GM19372 (cell line): ENCODE results near the gene KRT77.

ENCODE experiments used
- ATAC-seq: cut with Tn5 transposase; IDR thresholded peaks from one replicate; pipeline ENCODE4 v1.9.1; 2021; ENCODE audit warnings: mild to moderate bottlenecking, low read depth, moderate library complexity; ENCODE audit not compliant: unreplicated experiment

Gene KRT77

GRCh38 chr12:52694151-52694550, 9.2 kb downstream of the KRT77 start:
- ATAC-seq, result no peak

GRCh38 chr12:52693261-52693660, 10.1 kb downstream of the KRT77 start:
- ATAC-seq, result no peak

GRCh38 chr12:52692254-52692653, 11.1 kb downstream of the KRT77 start:
- ATAC-seq, result no peak

- ATAC-seq, result no peak
These were observed 11.5 kb downstream of the KRT77 start for GRCh38 chr12:52691841-52692150.

- no peak for ATAC-seq
These were observed 12.1 kb downstream of the KRT77 start for GRCh38 chr12:52691076-52691840.

GRCh38 chr12:52690351-52691075, 12.8 kb downstream of the KRT77 start:
- ATAC-seq, result no peak

GRCh38 chr12:52689936-52690335, 13.4 kb downstream of the KRT77 start:
- ATAC-seq, result no peak

GRCh38 chr12:52689239-52689638, 14.1 kb downstream of the KRT77 start:
- ATAC-seq, result no peak

GRCh38 chr12:52688481-52688880, 14.8 kb downstream of the KRT77 start:
- ATAC-seq, result no peak

- no peak for ATAC-seq
These were observed 15.6 kb downstream of the KRT77 start for GRCh38 chr12:52687497-52688385.

GRCh38 chr12:52686756-52687487, 16.4 kb downstream of the KRT77 start:
- ATAC-seq, result no peak

- ATAC-seq, result no peak
These were observed 17.3 kb downstream of the KRT77 start for GRCh38 chr12:52686063-52686462.

- no peak for ATAC-seq
These were observed 17.9 kb downstream of the KRT77 start for GRCh38 chr12:52685406-52685890.

- ATAC-seq, result no peak
These were observed 18.9 kb downstream of the KRT77 start for GRCh38 chr12:52684431-52684830.

- ATAC-seq, result no peak
These were observed 19.6 kb downstream of the KRT77 start for GRCh38 chr12:52683575-52684300.

GRCh38 chr12:52682938-52683574, 20.3 kb downstream of the KRT77 start:
- no peak for ATAC-seq

- no peak for ATAC-seq
These were observed 21.0 kb downstream of the KRT77 start for GRCh38 chr12:52682381-52682660.

GRCh38 chr12:52681526-52682380, 21.6 kb downstream of the KRT77 start:
- ATAC-seq, result no peak

- ATAC-seq, result no peak
These were observed 23.0 kb downstream of the KRT77 start, which contains the start of gene KRT1 for GRCh38 chr12:52680363-52680762. KRT1 (minus strand) TSS chr12:52680407; CDS start chr12:52680348, 59 bp downstream.
